GM12878 (cell line): Measurements from ENCODE around the gene SAMD9. TPM values are rescaled to one million over a fixed set of nuclear protein-coding genes. Genes with fewer than 3 reads are reported as not detected.
"Not testable (repeated sequence)": the region's sequence is repeated elsewhere in the genome, so short reads cannot be mapped to it uniquely, and the experiment has no call there.

Experiments used
- ATAC-seq: fragments of 200-7000 bp; cut with Tn5 transposase; 3 replicates; pipeline ENCODE4 v1.9.1; 2020; ENCODE audit warnings: mild to moderate bottlenecking, moderate library complexity
- BruUV-seq: library from RNA; stranded (reverse); fragments of 400-500 nt; replicated peaks from 2 replicates; lab custom pipeline; 2021; lab: Mats Ljungman, UMichigan
- CTCF ChIA-PET: fragments of 300-600 bp; sonication (Branson Sonifier 250); formaldehyde crosslinking; extraction: SDS; loops from one replicate; lab custom pipeline; 2021; ENCODE audit warnings: inconsistent platforms; lab: Yijun Ruan, JAX
- POLR2A ChIA-PET: fragments of 350-600 bp; formaldehyde crosslinking; extraction: SDS; loops from one replicate; lab custom pipeline; 2021; ENCODE audit warnings: inconsistent platforms; lab: Charles Lee
- RAD21 ChIA-PET: fragments of 300-600 bp; sonication (Branson Sonifier 250); formaldehyde crosslinking; loops from one replicate; lab custom pipeline; 2023; ENCODE audit warnings: antibody characterized with exemption; ENCODE audit not compliant: unreplicated experiment; lab: Charles Lee
- SMC1A ChIA-PET: fragments of 300-600 bp; sonication (Branson Sonifier 250); formaldehyde crosslinking; loops from one replicate; lab custom pipeline; 2023; ENCODE audit not compliant: unreplicated experiment, uncharacterized antibody; lab: Charles Lee
- DNase-seq: peaks from one replicate; pipeline ENCODE4 v3.0.0-alpha.2; 2011; ENCODE audit warnings: low read depth, low spot score
- FAIRE-seq: peaks from 3 replicates; lab custom pipeline; 2011; peaks lifted over from hg19 to GRCh38; lab: Jason Lieb, UNC
- H2AFZ ChIP-seq: 2 replicates; pipeline ENCODE4 v1.6.0; 2011; ENCODE audit warnings: low read depth, low read length, control low read depth; ENCODE audit not compliant: control insufficient read depth
- H3K27ac ChIP-seq: 2 replicates; pipeline ENCODE4 v1.5.1; 2011; ENCODE audit warnings: control low read depth; ENCODE audit not compliant: control insufficient read depth, insufficient read depth
- H3K27me3 ChIP-seq, 2 experiments: replicated peaks in 1 of 2; 2 replicates each; pipeline versions ENCODE4 v1.6.0 to v1.6.1; 2011; ENCODE audit warnings: low read length in 1 of 2; ENCODE audit not compliant: control insufficient read depth in 2 of 2, insufficient read depth in 2 of 2
- H3K36me3 ChIP-seq, 2 experiments: 2 replicates each; pipeline ENCODE4 v1.5.1; 2011; ENCODE audit warnings: low read length in 1 of 2; ENCODE audit not compliant: control insufficient read depth in 2 of 2, insufficient read depth in 2 of 2
- H3K4me1 ChIP-seq: 2 replicates; pipeline ENCODE4 v1.6.1; 2011; ENCODE audit warnings: mild to moderate bottlenecking, low read length, moderate library complexity, mixed read lengths; ENCODE audit not compliant: control insufficient read depth, insufficient read depth
- H3K4me2 ChIP-seq: 2 replicates; pipeline ENCODE4 v1.6.0; 2011; ENCODE audit warnings: control low read depth; ENCODE audit not compliant: control insufficient read depth, insufficient read depth
- H3K4me3 ChIP-seq: fragments of 200-600 bp; sonication (generic); 2 replicates; pipeline ENCODE4 v1.5.1; 2016
- H3K79me2 ChIP-seq: 2 replicates; pipeline ENCODE4 v1.6.0; 2011; ENCODE audit warnings: low read length; ENCODE audit not compliant: control insufficient read depth, insufficient read depth
- H3K9ac ChIP-seq: 2 replicates; pipeline ENCODE4 v1.8.0; 2011; ENCODE audit warnings: low read length, control low read depth, mixed read lengths; ENCODE audit not compliant: control insufficient read depth, insufficient read depth
- H3K9me3 ChIP-seq: replicated peaks from 3 replicates; pipeline ENCODE4 v1.5.1; 2011; ENCODE audit warnings: mild to moderate bottlenecking, low read length; ENCODE audit not compliant: control insufficient read depth, insufficient read depth
- H4K20me1 ChIP-seq: 2 replicates; pipeline ENCODE4 v1.6.0; 2011; ENCODE audit not compliant: control insufficient read depth, insufficient read depth
- BRCA1 ChIP-seq: IDR thresholded peaks from 2 replicates; pipeline ENCODE4 v1.6.1; 2011; ENCODE audit warnings: low read depth, low read length, improper control_type of control experiment
- CTCF ChIP-seq, 3 experiments: IDR thresholded peaks in 2 of 3; conservative IDR thresholded peaks in 1 of 3; 2 replicates each; pipeline ENCODE4 v1.5.1; 2011; ENCODE audit warnings: low read depth in 3 of 3, low read length in 3 of 3, mild to moderate bottlenecking in 3 of 3, control low read depth in 2 of 3, moderate library complexity in 2 of 3, inconsistent platforms in 1 of 3, mixed read lengths in 1 of 3; ENCODE audit not compliant: control insufficient read depth in 2 of 3, insufficient read depth in 1 of 3; ENCODE audit errors: extremely low read depth in 1 of 3
- NFYB ChIP-seq: IDR thresholded peaks from 2 replicates; pipeline ENCODE4 v1.6.1; 2011; ENCODE audit warnings: low read depth, mild to moderate bottlenecking, low read length, improper control_type of control experiment, moderate library complexity; ENCODE audit not compliant: insufficient read depth
- RAD21 ChIP-seq: IDR thresholded peaks from 2 replicates; pipeline ENCODE4 v1.6.1; 2011; ENCODE audit warnings: mild to moderate bottlenecking, low read depth, low read length, moderate library complexity; ENCODE audit not compliant: insufficient read depth
- SMC3 ChIP-seq: IDR thresholded peaks from 2 replicates; pipeline ENCODE4 v1.6.1; 2011; ENCODE audit warnings: low read length, improper control_type of control experiment, borderline replicate concordance
- WGBS: methylation state at CpG from one replicate; pipeline ENCODE4 v1.1.6; 2016; ENCODE audit warnings: low lambda C conversion rate; ENCODE audit not compliant: insufficient replicate concordance, insufficient coverage; ENCODE audit errors: missing lambda C conversion rate; 5-methylcytosine and 5-hydroxymethylcytosine counted together
- in situ Hi-C: fragments of 300-500 bp; cut with MboI; formaldehyde crosslinking; loops from 9 replicates; pipeline ENCODE4 v1.14.3; 2018; ENCODE audit warnings: mixed read lengths
- intact Hi-C: fragments of 100-400 bp; cut with micrococcal nuclease; formaldehyde crosslinking; loops from one replicate; pipeline ENCODE4 v1.14.2; 2022; ENCODE audit not compliant: unreplicated experiment
- polyA plus RNA-seq, 11 experiments: library from polyadenylated mRNA; depleted of rRNA in 4 of 11; unstranded in 6 of 11; stranded (reverse) in 5 of 11; fragments of >200 nt; fragmentation: Nextera tagmentation in 4 of 11; fragmentation: Illumina TruSeq in 1 of 11; extraction: Ambion mirVana in 4 of 11; extraction: Trizol in 1 of 11; gene quantifications; 1 replicate in 1 of 11; 2 replicates in 10 of 11; pipeline versions ENCODE4 v1.2.1 to v1.2.3, GENCODE V29; 2011 to 2016; ENCODE audit warnings: inconsistent platforms in 2 of 11, missing spikeins in 2 of 11, low read depth in 1 of 11
- total RNA-seq, 4 experiments: library from RNA; depleted of rRNA in 3 of 4; stranded (reverse); fragments of >200 nt in 3 of 4; fragmentation: Illumina TruSeq in 1 of 4; extraction: Trizol in 1 of 4; gene quantifications; 2 replicates each; pipeline versions ENCODE4 v1.2.1 to v1.2.3, GENCODE V29; 2013 to 2021

SAMD9 gene
- total and polyA plus RNA-seq, 10 of the 15 experiments (the other 5 are each of a cell fraction or from before 2014, with no cell fraction given) = 6.4 to 37.1 (median 15.1) TPM

GRCh38 chr7:93092757-93093370 is 24.9 kb downstream of the SAMD9 start:
- Histone ChIP-seq H3K27ac (no peak overlapping the region), H2AFZ (no peak overlapping the region), H3K4me2 (no peak overlapping the region), H3K9me3 (no peaks in the 10 kb centered on the region; the same call in 2 of the 3 replicates), H3K4me3 (no peak overlapping the region), H3K4me1 (no peaks in the 10 kb centered on the region), H3K79me2 (no peaks in the 10 kb centered on the region), H3K36me3 (no peaks in the 10 kb centered on the region), H3K9ac (no peak overlapping the region), H4K20me1 (no peaks in the 10 kb centered on the region), H3K27me3 (no peaks in the 10 kb centered on the region)
- ATAC-seq (peak; percentile 97), DNase-seq (no peak), FAIRE-seq (peak; percentile 23)
- ChIA-PET SMC1A (interaction anchor here (0.9 to 4.4 kb wide), 3 partner anchors 9 to 135 kb away, joined by 5 to 41 read pairs (median 6); partner anchors contain the start of genes HEPACAM2 and SAMD9), RAD21 (interaction anchor here (1.0 to 3.1 kb wide), 3 partner anchors 9 to 282 kb away, joined by 3 to 39 read pairs (median 4); partner anchors contain the start of gene HEPACAM2), POLR2A (no interaction called here), CTCF (interaction anchor here (0.7 to 5.6 kb wide), 8 partner anchors 10 to 457 kb away, joined by 3 to 70 read pairs (median 4); partner anchors contain the start of genes HEPACAM2 and VPS50)
- in situ Hi-C loops (loop anchor here (5.0 to 25.0 kb wide), 2 partner anchors 129 to 444 kb away; no protein-coding TSS in a partner anchor), intact Hi-C loops (loop anchor here (1.0 to 10.0 kb wide), 4 partner anchors 135 to 462 kb away; no protein-coding TSS in a partner anchor)
- 0% methylated on average over 1 of the region's 1 CpG for WGBS
- TF ChIP-seq NFYB = no peak
- TF ChIP-seq RAD21 = peak; percentile 77
- TF ChIP-seq BRCA1 = no peak
- TF ChIP-seq SMC3 = peak; percentile 58; the same call in 1 of the 2 replicates
- peak; percentile 54 to 55 (median 55) for TF ChIP-seq CTCF (IDR thresholded peaks at IDR 0.05 in 2 of 3, conservative IDR thresholded peaks at IDR 0.05 in 1 of 3; ENCODE audit: control insufficient read depth in 2 of 3, extremely low read depth in 1 of 3, insufficient read depth in 1 of 3, low read depth in 3 of 3, low read length in 3 of 3)
- no TSS peak for BruUV-seq

- H3K36me3 ChIP-seq, POLR2A ChIA-PET, H4K20me1 ChIP-seq, RAD21 ChIA-PET, CTCF ChIA-PET, H3K4me2 ChIP-seq, H3K4me3 ChIP-seq, H3K27ac ChIP-seq, in situ Hi-C loops, H3K4me1 ChIP-seq, BruUV-seq, H3K9me3 ChIP-seq, intact Hi-C loops, H3K79me2 ChIP-seq, DNase-seq, H3K27me3 ChIP-seq, ATAC-seq, H3K9ac ChIP-seq, SMC1A ChIA-PET, H2AFZ ChIP-seq, FAIRE-seq: not testable (repeated sequence)
- 69% methylated on average over 9 of the region's 9 CpGs for WGBS
Measured at GRCh38 chr7:93073357-93073756, 44.4 kb downstream of the SAMD9 start.
